Measurements from ENCODE around the gene ADPRM. TPM values are rescaled to one million over a fixed set of nuclear protein-coding genes. Genes with fewer than 3 reads are reported as not detected.

The ADPRM gene
- polyA plus RNA-seq, 1 experiment: 10.8 TPM

DNA sequence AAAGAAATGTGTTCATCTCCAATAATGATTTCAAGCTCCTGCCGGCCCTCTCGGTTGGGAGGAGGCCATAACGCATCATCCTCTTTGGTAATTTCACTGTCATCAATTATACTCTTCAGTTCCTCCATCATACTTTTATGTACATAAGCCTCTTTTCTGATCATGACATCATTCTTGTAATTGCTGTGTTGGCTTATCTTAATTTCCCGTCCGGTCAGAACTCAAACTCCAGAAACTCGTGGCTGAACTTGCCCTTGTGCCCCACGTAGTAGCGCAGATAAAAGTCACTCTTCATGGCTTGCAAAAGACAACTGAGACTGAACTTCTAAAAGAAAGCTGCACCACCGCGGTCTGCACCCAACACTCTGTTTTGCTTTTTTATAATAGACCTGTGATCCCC lies 18.8 kb downstream of the ADPRM start:
- Histone ChIP-seq H3K36me3 (ENCODE audit: control insufficient read depth, insufficient read depth, low read length) (peaks cover 2% of the 10 kb centered on the region; the same call in 1 of the 2 replicates), H3K27me3 (ENCODE audit: control insufficient read depth, insufficient read depth, low read length) (no peaks in the 10 kb centered on the region), H3K4me3 (ENCODE audit: low read depth, low read length) (no peak overlapping the region)
- TF ChIP-seq, protein P1, sequence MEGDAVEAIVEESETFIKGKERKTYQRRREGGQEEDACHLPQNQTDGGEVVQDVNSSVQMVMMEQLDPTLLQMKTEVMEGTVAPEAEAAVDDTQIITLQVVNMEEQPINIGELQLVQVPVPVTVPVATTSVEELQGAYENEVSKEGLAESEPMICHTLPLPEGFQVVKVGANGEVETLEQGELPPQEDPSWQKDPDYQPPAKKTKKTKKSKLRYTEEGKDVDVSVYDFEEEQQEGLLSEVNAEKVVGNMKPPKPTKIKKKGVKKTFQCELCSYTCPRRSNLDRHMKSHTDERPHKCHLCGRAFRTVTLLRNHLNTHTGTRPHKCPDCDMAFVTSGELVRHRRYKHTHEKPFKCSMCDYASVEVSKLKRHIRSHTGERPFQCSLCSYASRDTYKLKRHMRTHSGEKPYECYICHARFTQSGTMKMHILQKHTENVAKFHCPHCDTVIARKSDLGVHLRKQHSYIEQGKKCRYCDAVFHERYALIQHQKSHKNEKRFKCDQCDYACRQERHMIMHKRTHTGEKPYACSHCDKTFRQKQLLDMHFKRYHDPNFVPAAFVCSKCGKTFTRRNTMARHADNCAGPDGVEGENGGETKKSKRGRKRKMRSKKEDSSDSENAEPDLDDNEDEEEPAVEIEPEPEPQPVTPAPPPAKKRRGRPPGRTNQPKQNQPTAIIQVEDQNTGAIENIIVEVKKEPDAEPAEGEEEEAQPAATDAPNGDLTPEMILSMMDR (IDR thresholded peaks at IDR 0.05; ENCODE audit: insufficient read depth, low read depth, low read length): no peak
- CTCF ChIA-PET: interaction anchor here (1.2 to 1.6 kb wide), 2 partner anchors 21 to 69 kb away, joined by 3 to 9 read pairs; no protein-coding TSS in a partner anchor
- POLR2A ChIA-PET: no interaction called here
- no peak for DNase-seq (ENCODE audit: low read depth)

DNA sequence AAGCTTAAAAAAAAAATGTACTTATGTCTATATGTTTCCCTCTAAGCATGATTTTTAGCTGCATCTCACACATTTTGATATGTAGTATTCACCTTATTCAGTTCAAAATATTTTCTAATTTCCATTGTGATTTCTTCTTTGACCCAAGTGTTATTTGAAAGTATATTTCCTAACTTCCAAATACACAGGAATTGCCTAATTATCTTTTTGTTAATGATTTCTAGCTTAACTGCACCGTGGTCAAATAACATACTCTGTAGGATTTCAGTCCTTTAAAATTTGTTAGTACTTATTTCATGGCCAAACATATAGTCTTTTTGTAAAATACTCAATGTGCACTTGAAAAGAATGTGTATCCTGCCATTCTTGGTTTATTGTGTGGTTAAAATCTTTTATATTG lies 21.2 kb downstream of the ADPRM start:
- CTCF ChIA-PET: interaction anchor here (0.7 to 1.0 kb wide), 3 partner anchors 8 to 33 kb away, joined by 3 to 4 read pairs (median 3); no protein-coding TSS in a partner anchor
- H3K36me3 ChIP-seq (ENCODE audit: control insufficient read depth, insufficient read depth, low read length): no peaks in the 10 kb centered on the region
- TF ChIP-seq, protein P1 (IDR thresholded peaks at IDR 0.05; ENCODE audit: insufficient read depth, low read depth, low read length): no peak
- POLR2A ChIA-PET: no interaction called here
- no peak overlapping the region for H3K4me3 ChIP-seq (ENCODE audit: low read depth, low read length)
- H3K27me3 ChIP-seq (ENCODE audit: control insufficient read depth, insufficient read depth, low read length): no peaks in the 10 kb centered on the region
- no peak for DNase-seq (ENCODE audit: low read depth)

DNA sequence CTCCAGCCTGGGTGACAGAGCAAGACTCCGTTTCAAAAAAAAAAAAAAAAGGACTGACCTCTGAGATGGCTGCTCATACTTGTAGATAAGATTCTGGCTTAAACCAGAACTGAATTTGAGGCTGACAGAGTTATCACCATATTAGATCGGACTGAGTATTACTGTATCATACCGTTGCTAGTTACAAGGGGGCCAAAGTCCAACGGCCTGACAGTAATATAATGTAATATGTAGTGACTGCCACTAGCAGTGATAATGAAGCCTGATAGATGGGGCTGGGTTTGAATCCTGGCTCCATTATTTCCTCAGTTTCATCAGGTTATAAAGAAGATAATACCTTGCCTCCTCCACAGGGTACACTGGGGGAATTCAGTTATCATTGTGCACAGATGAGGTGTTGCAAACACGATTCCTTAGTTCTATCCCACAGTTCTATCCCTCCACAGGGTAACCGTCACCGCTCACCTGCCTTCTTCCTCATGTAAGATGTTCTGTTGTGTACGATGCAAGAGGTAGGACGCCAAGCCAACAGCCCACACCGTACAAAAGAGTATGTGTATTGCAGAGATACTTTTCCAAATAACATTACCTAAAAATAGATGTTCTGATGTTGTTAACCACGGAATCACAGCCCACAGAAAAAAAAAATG lies 27.3 kb downstream of the ADPRM start:
- peaks cover 1% of the 10 kb centered on the region for H3K36me3 ChIP-seq (ENCODE audit: control insufficient read depth, insufficient read depth, low read length)
- TF ChIP-seq, protein P1 (IDR thresholded peaks at IDR 0.05; ENCODE audit: insufficient read depth, low read depth, low read length): no peak
- no peaks in the 10 kb centered on the region for H3K27me3 ChIP-seq (ENCODE audit: control insufficient read depth, insufficient read depth, low read length)
- ChIA-PET POLR2A (no interaction called here), CTCF (no interaction called here)
- no peak for DNase-seq (ENCODE audit: low read depth)
- no peak overlapping the region for H3K4me3 ChIP-seq (ENCODE audit: low read depth, low read length)

DNA sequence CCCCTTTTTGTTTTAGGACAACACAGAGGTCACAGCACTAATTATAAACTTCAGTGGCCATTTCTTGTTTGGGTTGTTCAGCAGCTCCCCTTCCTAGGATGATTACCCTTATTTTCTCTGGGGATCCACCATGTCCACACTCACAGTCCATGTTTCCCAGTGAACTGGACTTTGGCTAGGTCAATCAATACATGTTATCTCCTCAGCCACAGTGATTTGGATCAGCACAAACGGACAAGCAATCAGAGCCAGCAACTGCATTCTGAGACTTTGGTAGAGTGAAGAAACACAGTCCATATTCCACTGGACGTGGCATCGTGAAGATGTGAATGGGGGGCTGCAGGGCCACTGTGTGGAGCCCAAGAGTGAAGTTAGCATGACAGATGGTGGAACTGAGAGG lies 27.9 kb downstream of the ADPRM start:
- no peak for DNase-seq (ENCODE audit: low read depth)
- ChIA-PET CTCF (no interaction called here), POLR2A (no interaction called here)
- no peak overlapping the region for H3K4me3 ChIP-seq (ENCODE audit: low read depth, low read length)
- TF ChIP-seq, protein P1 (IDR thresholded peaks at IDR 0.05; ENCODE audit: insufficient read depth, low read depth, low read length): no peak
- no peaks in the 10 kb centered on the region for H3K27me3 ChIP-seq (ENCODE audit: control insufficient read depth, insufficient read depth, low read length)
- H3K36me3 ChIP-seq (ENCODE audit: control insufficient read depth, insufficient read depth, low read length): peaks cover 1% of the 10 kb centered on the region

DNA sequence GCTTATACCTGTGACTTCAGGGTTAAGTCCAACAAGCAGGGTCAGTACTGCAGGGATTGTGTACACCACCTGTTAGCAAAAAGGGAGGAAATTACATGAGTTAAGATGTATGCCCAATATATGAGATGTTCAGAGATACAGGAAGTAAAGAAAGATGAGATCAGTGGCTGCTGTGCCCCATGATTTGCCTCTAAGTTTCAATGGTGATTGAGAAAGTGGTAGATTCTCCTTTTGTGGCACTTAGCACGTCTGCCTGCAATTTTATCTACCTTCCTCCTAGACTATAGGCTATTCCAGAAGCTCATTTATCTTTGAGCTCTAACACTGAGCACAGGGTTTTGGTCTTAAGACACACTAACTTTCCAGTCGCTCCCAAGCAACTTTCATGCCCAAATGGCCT lies 28.8 kb downstream of the ADPRM start:
- DNase-seq (ENCODE audit: low read depth): no peak
- H3K27me3 ChIP-seq (ENCODE audit: control insufficient read depth, insufficient read depth, low read length): no peaks in the 10 kb centered on the region
- peaks cover 1% of the 10 kb centered on the region for H3K36me3 ChIP-seq (ENCODE audit: control insufficient read depth, insufficient read depth, low read length)
- ChIA-PET CTCF (interaction anchor here (1.8 kb wide), 1 partner anchor 11 kb away, joined by 5 read pairs; no protein-coding TSS in a partner anchor), POLR2A (no interaction called here)
- TF ChIP-seq, protein P1 (IDR thresholded peaks at IDR 0.05; ENCODE audit: insufficient read depth, low read depth, low read length): no peak
- H3K4me3 ChIP-seq (ENCODE audit: low read depth, low read length): no peak overlapping the region
